ENCODE results near the gene ATP8B3.

GRCh38 chr19:1779574-1779973 is 32.5 kb downstream of the ATP8B3 start:
- TF ChIP-seq, protein P1, sequence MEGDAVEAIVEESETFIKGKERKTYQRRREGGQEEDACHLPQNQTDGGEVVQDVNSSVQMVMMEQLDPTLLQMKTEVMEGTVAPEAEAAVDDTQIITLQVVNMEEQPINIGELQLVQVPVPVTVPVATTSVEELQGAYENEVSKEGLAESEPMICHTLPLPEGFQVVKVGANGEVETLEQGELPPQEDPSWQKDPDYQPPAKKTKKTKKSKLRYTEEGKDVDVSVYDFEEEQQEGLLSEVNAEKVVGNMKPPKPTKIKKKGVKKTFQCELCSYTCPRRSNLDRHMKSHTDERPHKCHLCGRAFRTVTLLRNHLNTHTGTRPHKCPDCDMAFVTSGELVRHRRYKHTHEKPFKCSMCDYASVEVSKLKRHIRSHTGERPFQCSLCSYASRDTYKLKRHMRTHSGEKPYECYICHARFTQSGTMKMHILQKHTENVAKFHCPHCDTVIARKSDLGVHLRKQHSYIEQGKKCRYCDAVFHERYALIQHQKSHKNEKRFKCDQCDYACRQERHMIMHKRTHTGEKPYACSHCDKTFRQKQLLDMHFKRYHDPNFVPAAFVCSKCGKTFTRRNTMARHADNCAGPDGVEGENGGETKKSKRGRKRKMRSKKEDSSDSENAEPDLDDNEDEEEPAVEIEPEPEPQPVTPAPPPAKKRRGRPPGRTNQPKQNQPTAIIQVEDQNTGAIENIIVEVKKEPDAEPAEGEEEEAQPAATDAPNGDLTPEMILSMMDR (conservative IDR thresholded peaks at IDR 0.05; ENCODE audit: low read depth in 2 of 2) = no peak
- TF ChIP-seq ZNF462 (CRISPR knock-in tag; IDR thresholded peaks at IDR 0.05) (no peak), EZH2 (IDR thresholded peaks at IDR 0.05; ENCODE audit: low read depth, unreplicated experiment) (no peak), EZH2phosphoT487 (IDR thresholded peaks at IDR 0.05; ENCODE audit: unreplicated experiment) (no peak), POLR2AphosphoS5 (IDR thresholded peaks at IDR 0.05; ENCODE audit: low read depth) (no peak), ZNF114 (CRISPR knock-in tag; IDR thresholded peaks at IDR 0.05) (no peak), REST (IDR thresholded peaks at IDR 0.05; ENCODE audit: unreplicated experiment) (no peak), JUNB (IDR thresholded peaks at IDR 0.05; ENCODE audit: unreplicated experiment) (no peak), CREB1 (CRISPR knock-in tag; IDR thresholded peaks at IDR 0.05; ENCODE audit: low read depth) (no peak), STAT1 (IDR thresholded peaks at IDR 0.05; ENCODE audit: unreplicated experiment) (no peak)
- TF ChIP-seq, protein P2, sequence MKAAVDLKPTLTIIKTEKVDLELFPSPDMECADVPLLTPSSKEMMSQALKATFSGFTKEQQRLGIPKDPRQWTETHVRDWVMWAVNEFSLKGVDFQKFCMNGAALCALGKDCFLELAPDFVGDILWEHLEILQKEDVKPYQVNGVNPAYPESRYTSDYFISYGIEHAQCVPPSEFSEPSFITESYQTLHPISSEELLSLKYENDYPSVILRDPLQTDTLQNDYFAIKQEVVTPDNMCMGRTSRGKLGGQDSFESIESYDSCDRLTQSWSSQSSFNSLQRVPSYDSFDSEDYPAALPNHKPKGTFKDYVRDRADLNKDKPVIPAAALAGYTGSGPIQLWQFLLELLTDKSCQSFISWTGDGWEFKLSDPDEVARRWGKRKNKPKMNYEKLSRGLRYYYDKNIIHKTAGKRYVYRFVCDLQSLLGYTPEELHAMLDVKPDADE (IDR thresholded peaks at IDR 0.05) = no peak

Data from GM23338 (cell line).